ENCODE measurements around the gene DNAJB6. TPM values are rescaled to one million over a fixed set of nuclear protein-coding genes. Genes with fewer than 3 reads are reported as not detected.
A peak's percentile ranks its signal among the peaks of the same experiment; 100 is the strongest.

DNAJB6 gene
- total and polyA plus RNA-seq, 2 experiments from 2014 or later, result 139 to 187 TPM

- Histone ChIP-seq H3K9ac (peak overlapping the region; percentile 75), H3K36me3 (ENCODE audit: low read depth) (0 out of 2 replicates have a peak, but pooled peaks cover 4% of the 10 kb centered on the region), H3K79me2 (ENCODE audit: insufficient read depth) (peaks cover 85% of the 10 kb centered on the region), H2AFZ (no peak overlapping the region), H3K4me3 (no peak overlapping the region), H4K20me1 (ENCODE audit: insufficient read depth) (no peaks in the 10 kb centered on the region), H3K27ac (peak overlapping the region; percentile 86), H3K4me1 (ENCODE audit: insufficient read depth) (peaks cover 37% of the 10 kb centered on the region), H3K9me3 (ENCODE audit: low read depth) (no peaks in the 10 kb centered on the region), H3K27me3 (replicated peaks; ENCODE audit: insufficient read depth) (no peaks in the 10 kb centered on the region), H3K4me2 (ENCODE audit: unreplicated experiment) (no peak overlapping the region), H3F3A (ENCODE audit: insufficient read depth) (peaks cover 44% of the 10 kb centered on the region), H3K9me2 (ENCODE audit: insufficient read depth) (no peaks in the 10 kb centered on the region)
- DNase-seq, result no peak
- in situ Hi-C loops (cut with MboI), result no loop called here
- 97 to 98% methylated on average over 29 to 31 of the region's 31 CpGs for WGBS, 2 experiments (ENCODE audit: low coverage in 1 of 2, low lambda C conversion rate in 2 of 2, missing lambda C conversion rate in 2 of 2)
- TF ChIP-seq EZH2phosphoT487 (IDR thresholded peaks at IDR 0.05; ENCODE audit: insufficient read depth, low read depth) (no peak), EZH2 (IDR thresholded peaks at IDR 0.05; ENCODE audit: insufficient read depth, poor library complexity, severe bottlenecking) (no peak)
Measured at GRCh38 chr7:157397036-157397720, 60.4 kb downstream of the DNAJB6 start.

- peaks cover 85% of the 10 kb centered on the region for H3K79me2 ChIP-seq (ENCODE audit: insufficient read depth)
- H3K4me2 ChIP-seq (ENCODE audit: unreplicated experiment), result peak overlapping the region; percentile 82
- H3F3A ChIP-seq (ENCODE audit: insufficient read depth), result peaks cover 44% of the 10 kb centered on the region
- peak; percentile 83 for DNase-seq
- no peaks in the 10 kb centered on the region for H3K27me3 ChIP-seq (replicated peaks; ENCODE audit: insufficient read depth)
- H3K9ac ChIP-seq, result peak overlapping the region; percentile 75
- in situ Hi-C loops (cut with MboI), result no loop called here
- peaks cover 37% of the 10 kb centered on the region for H3K4me1 ChIP-seq (ENCODE audit: insufficient read depth)
- H3K27ac ChIP-seq, result peak overlapping the region; percentile 86
- peak overlapping the region; percentile 61 for H2AFZ ChIP-seq
- H3K9me3 ChIP-seq (ENCODE audit: low read depth), result no peaks in the 10 kb centered on the region
- TF ChIP-seq EZH2phosphoT487 (IDR thresholded peaks at IDR 0.05; ENCODE audit: insufficient read depth, low read depth), result no peak
- no peak for TF ChIP-seq EZH2 (IDR thresholded peaks at IDR 0.05; ENCODE audit: insufficient read depth, poor library complexity, severe bottlenecking)
- WGBS, 2 experiments (ENCODE audit: low coverage in 1 of 2, low lambda C conversion rate in 2 of 2, missing lambda C conversion rate in 2 of 2), result 14% methylated on average over 23 of the region's 23 CpGs
- 0 out of 2 replicates have a peak, but pooled peaks cover 4% of the 10 kb centered on the region for H3K36me3 ChIP-seq (ENCODE audit: low read depth)
- no peaks in the 10 kb centered on the region for H4K20me1 ChIP-seq (ENCODE audit: insufficient read depth)
- H3K9me2 ChIP-seq (ENCODE audit: insufficient read depth), result no peaks in the 10 kb centered on the region
- peak overlapping the region; percentile 54 for H3K4me3 ChIP-seq
Measured at GRCh38 chr7:157397731-157398691, 61.2 kb downstream of the DNAJB6 start.

- in situ Hi-C loops (cut with MboI), result no loop called here
- H3F3A ChIP-seq (ENCODE audit: insufficient read depth), result peaks cover 38% of the 10 kb centered on the region
- peak overlapping the region; percentile 75 for H3K9ac ChIP-seq
- H3K79me2 ChIP-seq (ENCODE audit: insufficient read depth), result peaks cover 85% of the 10 kb centered on the region
- no peak for TF ChIP-seq EZH2phosphoT487 (IDR thresholded peaks at IDR 0.05; ENCODE audit: insufficient read depth, low read depth)
- TF ChIP-seq EZH2 (IDR thresholded peaks at IDR 0.05; ENCODE audit: insufficient read depth, poor library complexity, severe bottlenecking), result no peak
- H2AFZ ChIP-seq, result peak overlapping the region; percentile 61; the same call in 1 of the 2 replicates
- WGBS, 2 experiments (ENCODE audit: low coverage in 1 of 2, low lambda C conversion rate in 2 of 2, missing lambda C conversion rate in 2 of 2), result 91 to 92% methylated on average over 19 of the region's 19 CpGs
- peak overlapping the region; percentile 54 for H3K4me3 ChIP-seq
- peak overlapping the region; percentile 86 for H3K27ac ChIP-seq
- H3K27me3 ChIP-seq (replicated peaks; ENCODE audit: insufficient read depth), result no peaks in the 10 kb centered on the region
- H4K20me1 ChIP-seq (ENCODE audit: insufficient read depth), result no peaks in the 10 kb centered on the region
- peaks cover 28% of the 10 kb centered on the region for H3K4me1 ChIP-seq (ENCODE audit: insufficient read depth)
- H3K36me3 ChIP-seq (ENCODE audit: low read depth), result peaks cover 4% of the 10 kb centered on the region; the same call in 1 of the 2 replicates
- peak; percentile 17 for DNase-seq
- H3K4me2 ChIP-seq (ENCODE audit: unreplicated experiment), result peak overlapping the region; percentile 82
- no peaks in the 10 kb centered on the region for H3K9me2 ChIP-seq (ENCODE audit: insufficient read depth)
- no peaks in the 10 kb centered on the region for H3K9me3 ChIP-seq (ENCODE audit: low read depth)
Measured at GRCh38 chr7:157399086-157399687, 62.4 kb downstream of the DNAJB6 start.
